KMS-11 (cell line): ENCODE measurements around the gene UBE2R2.

ENCODE experiments used
- H2AFZ ChIP-seq: fragments of 200-600 bp; sonication (generic); 2 replicates; pipeline ENCODE4 v1.6.1; 2016; ENCODE audit warnings: antibody characterized with exemption, mixed run types, low read depth
- H3K27ac ChIP-seq: fragments of 200-600 bp; sonication (generic); 2 replicates; pipeline ENCODE4 v1.6.1; 2016; ENCODE audit warnings: mild to moderate bottlenecking, mixed run types
- H3K27me3 ChIP-seq: fragments of 200-600 bp; sonication (generic); 2 replicates; pipeline ENCODE4 v1.6.1; 2017; ENCODE audit warnings: mild to moderate bottlenecking, low read depth, mixed run types, moderate library complexity; ENCODE audit not compliant: insufficient read depth
- H3K36me3 ChIP-seq: fragments of 200-600 bp; sonication (generic); 2 replicates; pipeline ENCODE4 v1.6.1; 2017; ENCODE audit warnings: mild to moderate bottlenecking, mixed run types; ENCODE audit not compliant: insufficient read depth
- H3K4me1 ChIP-seq: fragments of 200-600 bp; sonication (generic); 2 replicates; pipeline ENCODE4 v1.6.1; 2016; ENCODE audit warnings: mild to moderate bottlenecking, low read depth, mixed run types; ENCODE audit not compliant: poor library complexity, severe bottlenecking
- H3K4me2 ChIP-seq: fragments of 200-600 bp; sonication (generic); 2 replicates; pipeline ENCODE4 v1.7.0; 2016; ENCODE audit warnings: mild to moderate bottlenecking, mixed run types
- H3K4me3 ChIP-seq: fragments of 200-600 bp; sonication (generic); IDR thresholded peaks from 2 replicates; pipeline ENCODE4 v1.6.1; 2017; ENCODE audit warnings: low read depth, low read length, mixed read lengths; ENCODE audit not compliant: insufficient read depth
- H3K79me2 ChIP-seq: fragments of 200-600 bp; sonication (generic); 2 replicates; pipeline ENCODE4 v1.6.1; 2016; ENCODE audit warnings: low read depth, mixed run types; ENCODE audit not compliant: insufficient read depth
- H3K9ac ChIP-seq: fragments of 200-600 bp; sonication (generic); 2 replicates; pipeline ENCODE4 v1.6.1; 2016; ENCODE audit warnings: mild to moderate bottlenecking, mixed run types
- H4K20me1 ChIP-seq: fragments of 200-600 bp; sonication (generic); 2 replicates; pipeline ENCODE4 v1.6.1; 2016; ENCODE audit warnings: mild to moderate bottlenecking, mixed run types; ENCODE audit not compliant: insufficient read depth
- CTCF ChIP-seq: fragments of 200-600 bp; sonication (generic); conservative IDR thresholded peaks from 2 replicates; pipeline ENCODE4 v1.6.1; 2017; ENCODE audit warnings: low read depth, mild to moderate bottlenecking, antibody characterized with exemption, low read length, moderate library complexity, mixed read lengths

Gene UBE2R2

GRCh38 chr9:33931326-33931725, 114.4 kb downstream of the UBE2R2 start:
- TF ChIP-seq CTCF, result no peak
- peaks cover 12% of the 10 kb centered on the region; the same call in 1 of the 2 replicates for H3K36me3 ChIP-seq
- H2AFZ ChIP-seq, result no peak overlapping the region
- no peak overlapping the region for H3K4me2 ChIP-seq
- no peaks in the 10 kb centered on the region for H3K4me1 ChIP-seq
- no peak overlapping the region for H3K9ac ChIP-seq
- no peaks in the 10 kb centered on the region for H3K27me3 ChIP-seq
- no peaks in the 10 kb centered on the region; the same call in 1 of the 2 replicates for H3K79me2 ChIP-seq
- H3K27ac ChIP-seq, result no peak overlapping the region
- no peaks in the 10 kb centered on the region for H4K20me1 ChIP-seq
- H3K4me3 ChIP-seq, result no peak overlapping the region

GRCh38 chr9:33932078-33932807, 115.3 kb downstream of the UBE2R2 start:
- H3K79me2 ChIP-seq, result no peaks in the 10 kb centered on the region; the same call in 1 of the 2 replicates
- no peak overlapping the region for H3K9ac ChIP-seq
- no peaks in the 10 kb centered on the region for H3K4me1 ChIP-seq
- no peak overlapping the region for H2AFZ ChIP-seq
- H3K27ac ChIP-seq, result no peak overlapping the region
- no peak for TF ChIP-seq CTCF
- no peaks in the 10 kb centered on the region for H4K20me1 ChIP-seq
- H3K4me2 ChIP-seq, result no peak overlapping the region
- no peaks in the 10 kb centered on the region for H3K27me3 ChIP-seq
- peaks cover 9% of the 10 kb centered on the region; the same call in 1 of the 2 replicates for H3K36me3 ChIP-seq
- no peak overlapping the region for H3K4me3 ChIP-seq

GRCh38 chr9:33934188-33934878, 117.4 kb downstream of the UBE2R2 start:
- Histone ChIP-seq H3K9ac (no peak overlapping the region), H2AFZ (no peak overlapping the region), H3K27ac (no peak overlapping the region), H3K4me3 (no peak overlapping the region), H3K36me3 (peaks cover 4% of the 10 kb centered on the region; the same call in 1 of the 2 replicates), H3K4me1 (no peaks in the 10 kb centered on the region), H3K4me2 (no peak overlapping the region), H4K20me1 (no peaks in the 10 kb centered on the region), H3K79me2 (no peaks in the 10 kb centered on the region; the same call in 1 of the 2 replicates), H3K27me3 (no peaks in the 10 kb centered on the region)
- TF ChIP-seq CTCF, result no peak

GRCh38 chr9:33939924-33940874, 123.2 kb downstream of the UBE2R2 start:
- Histone ChIP-seq H3K36me3 (no peaks in the 10 kb centered on the region; the same call in 1 of the 2 replicates), H4K20me1 (no peaks in the 10 kb centered on the region), H3K4me2 (no peak overlapping the region), H3K4me1 (peaks cover 15% of the 10 kb centered on the region), H3K9ac (no peak overlapping the region), H3K27me3 (no peaks in the 10 kb centered on the region), H3K79me2 (no peaks in the 10 kb centered on the region), H3K27ac (no peak overlapping the region), H2AFZ (no peak overlapping the region), H3K4me3 (no peak overlapping the region)
- TF ChIP-seq CTCF, result no peak
